ENCODE results near the gene KANK2. TPM values are rescaled to one million over a fixed set of nuclear protein-coding genes. Genes with fewer than 3 reads are reported as not detected.

Gene KANK2
- total RNA-seq, 6 experiments from 2014 or later = 132 to 167 (median 156) TPM

- DNase-seq = no peak
- H3K27ac Mint-ChIP-seq = no peak overlapping the region
- peaks cover 6% of the 10 kb centered on the region for H3K36me3 Mint-ChIP-seq (ENCODE audit: low read depth)
- 0 out of 2 replicates have a peak, but pooled peaks cover 1% of the 10 kb centered on the region for H3K27me3 Mint-ChIP-seq (ENCODE audit: insufficient read depth)
- no peak overlapping the region for H3K4me3 Mint-ChIP-seq
- no peaks in the 10 kb centered on the region for H3K9me3 Mint-ChIP-seq
- peaks cover 46% of the 10 kb centered on the region for H3K4me1 Mint-ChIP-seq (ENCODE audit: low read depth)
- TF ChIP-seq CTCF (IDR thresholded peaks at IDR 0.05) = no peak
These were observed 2.2 kb upstream of the KANK2 start for GRCh38 chr19:11199517-11199916.

- H3K36me3 Mint-ChIP-seq (ENCODE audit: low read depth) = peaks cover 9% of the 10 kb centered on the region
- H3K27ac Mint-ChIP-seq = no peak overlapping the region
- H3K4me3 Mint-ChIP-seq = no peak overlapping the region
- no peak for DNase-seq
- 0 out of 2 replicates have a peak, but pooled peaks cover 1% of the 10 kb centered on the region for H3K27me3 Mint-ChIP-seq (ENCODE audit: insufficient read depth)
- no peaks in the 10 kb centered on the region for H3K9me3 Mint-ChIP-seq
- no peak for TF ChIP-seq CTCF (IDR thresholded peaks at IDR 0.05)
- H3K4me1 Mint-ChIP-seq (ENCODE audit: low read depth) = peaks cover 40% of the 10 kb centered on the region
These were observed 1.6 kb upstream of the KANK2 start for GRCh38 chr19:11198769-11199424.

GRCh38 chr19:11198175-11198534 lies 810 bp upstream of the KANK2 start:
- TF ChIP-seq CTCF (IDR thresholded peaks at IDR 0.05) = no peak
- H3K36me3 Mint-ChIP-seq (ENCODE audit: low read depth) = peaks cover 9% of the 10 kb centered on the region
- H3K4me1 Mint-ChIP-seq (ENCODE audit: low read depth) = peaks cover 33% of the 10 kb centered on the region
- H3K27me3 Mint-ChIP-seq (ENCODE audit: insufficient read depth) = 0 out of 2 replicates have a peak, but pooled peaks cover 1% of the 10 kb centered on the region
- H3K4me3 Mint-ChIP-seq = peak overlapping the region; percentile 84
- DNase-seq = no peak
- peak overlapping the region; percentile 77 for H3K27ac Mint-ChIP-seq
- H3K9me3 Mint-ChIP-seq = no peaks in the 10 kb centered on the region

GRCh38 chr19:11196406-11197287 lies 698 bp downstream of the KANK2 start:
- Mint-ChIP-seq H3K9me3 (peaks cover 2% of the 10 kb centered on the region), H3K4me1 (ENCODE audit: low read depth) (peaks cover 27% of the 10 kb centered on the region), H3K27me3 (ENCODE audit: insufficient read depth) (peaks cover 1% of the 10 kb centered on the region; the same call in 1 of the 2 replicates), H3K36me3 (ENCODE audit: low read depth) (peaks cover 15% of the 10 kb centered on the region), H3K4me3 (peak overlapping the region; percentile 88), H3K27ac (peak overlapping the region; percentile 81)
- no peak for DNase-seq
- TF ChIP-seq CTCF (IDR thresholded peaks at IDR 0.05) = no peak

GRCh38 chr19:11195681-11196080 lies 1.7 kb downstream of the KANK2 start:
- Mint-ChIP-seq H3K4me3 (peak overlapping the region; percentile 88), H3K27ac (peak overlapping the region; percentile 81), H3K9me3 (peaks cover 5% of the 10 kb centered on the region), H3K36me3 (ENCODE audit: low read depth) (peaks cover 21% of the 10 kb centered on the region), H3K27me3 (ENCODE audit: insufficient read depth) (peaks cover 1% of the 10 kb centered on the region; the same call in 1 of the 2 replicates), H3K4me1 (ENCODE audit: low read depth) (peaks cover 34% of the 10 kb centered on the region)
- TF ChIP-seq CTCF (IDR thresholded peaks at IDR 0.05) = no peak
- no peak for DNase-seq
